Dermis microvascular lymphatic vessel endothelial cell (primary cell): ENCODE measurements around the gene KIF18B. TPM values are rescaled to one million over a fixed set of nuclear protein-coding genes. Genes with fewer than 3 reads are reported as not detected.

Experiments
- DNase-seq, 2 donors: peaks; one replicate each; pipeline versions ENCODE4 v3.0.0 to v3.0.0-alpha.2; 2010; ENCODE audit warnings: low read depth in 2 of 2
- total RNA-seq: library from RNA; depleted of rRNA; stranded (reverse); fragments of >200 nt; gene quantifications from 2 replicates; pipeline ENCODE4 v1.2.1, GENCODE V29; 2014

Gene KIF18B
- total RNA-seq, result 1.4 and 2.3 TPM in 2 replicates

GRCh38 chr17:44947461-44948314 is at the start of gene KIF18B:
KIF18B (minus strand) TSS chr17:44947773; CDS start chr17:44936344, 11,429 bp downstream.
- DNase-seq, result peak; percentile 95 to 97

- DNase-seq, result no peak
Observed at GRCh38 chr17:44996304-44996703, 48.7 kb upstream of the KIF18B start.

GRCh38 chr17:44995436-44996001 is 47.9 kb upstream of the KIF18B start:
- no peak for DNase-seq

- no peak for DNase-seq
Observed at GRCh38 chr17:44992242-44992939, 44.8 kb upstream of the KIF18B start.

GRCh38 chr17:44990994-44991393 is 43.4 kb upstream of the KIF18B start:
- DNase-seq, result peak in 1 of 2 donors; percentile 33

- DNase-seq, result no peak
Observed at GRCh38 chr17:44989552-44990138, 42.1 kb upstream of the KIF18B start.

- DNase-seq, result no peak
Observed at GRCh38 chr17:44988044-44988942, 40.7 kb upstream of the KIF18B start.

- DNase-seq, result no peak
Observed at GRCh38 chr17:44983563-44983962, 36.0 kb upstream of the KIF18B start.

GRCh38 chr17:44982113-44982702 is 34.6 kb upstream of the KIF18B start:
- no peak for DNase-seq

GRCh38 chr17:44981221-44981968 is 33.8 kb upstream of the KIF18B start:
- peak; percentile 85 to 90 for DNase-seq

GRCh38 chr17:44979426-44979995 is 31.9 kb upstream of the KIF18B start:
- DNase-seq, result no peak

GRCh38 chr17:44978807-44979206 is 31.2 kb upstream of the KIF18B start:
- no peak for DNase-seq

GRCh38 chr17:44977814-44978550 is 30.4 kb upstream of the KIF18B start:
- no peak for DNase-seq

- no peak for DNase-seq
Observed at GRCh38 chr17:44977065-44977464, 29.5 kb upstream of the KIF18B start.

- DNase-seq, result no peak
Observed at GRCh38 chr17:44976206-44976605, 28.6 kb upstream of the KIF18B start.

GRCh38 chr17:44972953-44973352 is 25.4 kb upstream of the KIF18B start:
- no peak for DNase-seq

- no peak for DNase-seq
Observed at GRCh38 chr17:44971776-44972483, 24.4 kb upstream of the KIF18B start.

- DNase-seq, result no peak
Observed at GRCh38 chr17:44970136-44970741, 22.7 kb upstream of the KIF18B start.
